OCI-LY7 (cell line): Measurements from ENCODE around the gene ARMC7. TPM values are rescaled to one million over a fixed set of nuclear protein-coding genes. Genes with fewer than 3 reads are reported as not detected.

Experiments used
- BruUV-seq: library from RNA; stranded (reverse); fragments of 400-500 nt; replicated peaks from 2 replicates; lab custom pipeline; 2021; lab: Mats Ljungman, UMichigan
- CTCF ChIA-PET: fragments of 300-600 bp; sonication (Branson Sonifier 250); formaldehyde crosslinking; loops from one replicate; lab custom pipeline; 2022; ENCODE audit warnings: antibody characterized with exemption; ENCODE audit not compliant: unreplicated experiment; lab: Charles Lee
- POLR2A ChIA-PET: fragments of 300-600 bp; sonication (Branson Sonifier 250); formaldehyde crosslinking; loops from one replicate; lab custom pipeline; 2022; ENCODE audit warnings: antibody characterized with exemption; lab: Charles Lee
- DNase-seq: peaks from one replicate; pipeline ENCODE4 v3.0.0-alpha.2; 2015; ENCODE audit warnings: low spot score
- H2AFZ ChIP-seq: fragments of 200-600 bp; sonication (generic), shearing (Covaris generic); 2 replicates; pipeline ENCODE4 v1.6.1; 2014; ENCODE audit warnings: mild to moderate bottlenecking, antibody characterized with exemption, low read length, moderate library complexity
- H3K27ac ChIP-seq: fragments of 200-600 bp; sonication (generic); 2 replicates; pipeline ENCODE4 v1.5.1; 2014; ENCODE audit warnings: mixed run types, low read depth, mild to moderate bottlenecking, moderate library complexity, low read length, inconsistent platforms; ENCODE audit not compliant: poor library complexity, severe bottlenecking
- H3K36me3 ChIP-seq: fragments of 200-600 bp; sonication (generic); 2 replicates; pipeline ENCODE4 v1.6.1; 2014; ENCODE audit warnings: mild to moderate bottlenecking, antibody characterized with exemption, low read length, moderate library complexity, mixed read lengths; ENCODE audit not compliant: insufficient read depth
- H3K4me1 ChIP-seq: fragments of 200-600 bp; sonication (generic); 2 replicates; pipeline ENCODE4 v1.5.1; 2014; ENCODE audit warnings: mild to moderate bottlenecking, low read length; ENCODE audit not compliant: insufficient read depth, poor library complexity, severe bottlenecking
- H3K4me2 ChIP-seq: fragments of 200-600 bp; sonication (generic); 2 replicates; pipeline ENCODE4 v1.6.1; 2014; ENCODE audit warnings: mild to moderate bottlenecking, low read length
- H3K4me3 ChIP-seq: fragments of 200-600 bp; sonication (generic); 2 replicates; pipeline ENCODE4 v1.5.1; 2014; ENCODE audit warnings: mild to moderate bottlenecking, low read depth, low read length; ENCODE audit not compliant: poor library complexity, severe bottlenecking
- H3K79me2 ChIP-seq: fragments of 200-600 bp; sonication (generic); 2 replicates; pipeline ENCODE4 v1.6.1; 2016; ENCODE audit warnings: low read depth, mild to moderate bottlenecking, low read length, moderate library complexity, mixed read lengths; ENCODE audit not compliant: insufficient read depth
- H3K9me2 ChIP-seq: fragments of 200-600 bp; sonication (generic); 2 replicates; pipeline ENCODE4 v1.6.1; 2016; ENCODE audit warnings: mild to moderate bottlenecking, low read length, mixed read lengths; ENCODE audit not compliant: insufficient read depth
- H3K9me3 ChIP-seq: fragments of 200-600 bp; sonication (generic); 2 replicates; pipeline ENCODE4 v1.6.1; 2014; ENCODE audit warnings: mild to moderate bottlenecking, mixed run types, low read length, mixed read lengths
- H4K20me1 ChIP-seq: fragments of 200-600 bp; sonication (generic); 2 replicates; pipeline ENCODE4 v1.6.1; 2014; ENCODE audit warnings: mild to moderate bottlenecking, antibody characterized with exemption, low read length, moderate library complexity, mixed read lengths; ENCODE audit not compliant: insufficient read depth
- CTCF ChIP-seq: fragments of 200-600 bp; sonication (generic); conservative IDR thresholded peaks from 2 replicates; pipeline ENCODE4 v1.5.1; 2014; ENCODE audit warnings: mild to moderate bottlenecking, antibody characterized with exemption, low read length, moderate library complexity, mixed read lengths
- EZH2phosphoT487 ChIP-seq: fragments of 200-600 bp; sonication (generic); IDR thresholded peaks from 2 replicates; pipeline ENCODE4 v1.6.1; 2018; ENCODE audit warnings: low read depth, borderline replicate concordance, mild to moderate bottlenecking, mixed run types, antibody characterized with exemption, low read length, moderate library complexity, mixed read lengths
- intact Hi-C: fragments of 100-400 bp; cut with micrococcal nuclease; formaldehyde crosslinking; loops from one replicate; pipeline ENCODE4 v1.10.0; 2022; ENCODE audit not compliant: unreplicated experiment
- total RNA-seq, 2 experiments: library from RNA; depleted of rRNA in 1 of 2; stranded (reverse); fragments of >200 nt in 1 of 2; shearing (Covaris generic) in 1 of 2; gene quantifications; 2 replicates each; pipeline ENCODE4 v1.2.3, GENCODE V29; 2014 to 2022

The ARMC7 gene
- total RNA-seq, 2 experiments from 2014 or later, result 7.1 to 19.9 TPM

- Histone ChIP-seq H3K9me3 (no peaks in the 10 kb centered on the region), H2AFZ (no peak overlapping the region), H3K27ac (no peak overlapping the region), H3K4me2 (no peak overlapping the region), H3K9me2 (no peaks in the 10 kb centered on the region), H3K4me1 (peaks cover 12% of the 10 kb centered on the region), H3K36me3 (peaks cover 89% of the 10 kb centered on the region), H4K20me1 (no peaks in the 10 kb centered on the region), H3K4me3 (no peak overlapping the region), H3K79me2 (no peaks in the 10 kb centered on the region)
- TF ChIP-seq EZH2phosphoT487 (no peak), CTCF (no peak)
- ChIA-PET CTCF (no interaction called here), POLR2A (interaction anchor here (1.4 to 1.9 kb wide), 2 partner anchors 14 to 16 kb away, joined by 4 to 10 read pairs; partner anchors contain the start of gene JPT1)
- intact Hi-C loops, result no loop called here
- BruUV-seq, result no TSS peak
- DNase-seq, result no peak
Measured at GRCh38 chr17:75138519-75138918, 28.8 kb downstream of the ARMC7 start.

GRCh38 chr17:75142236-75142971 lies 32.6 kb downstream of the ARMC7 start:
- intact Hi-C loops, result no loop called here
- no peak for DNase-seq
- Histone ChIP-seq H3K36me3 (peaks cover 99% of the 10 kb centered on the region), H3K4me3 (no peak overlapping the region), H3K9me2 (no peaks in the 10 kb centered on the region), H3K27ac (no peak overlapping the region), H4K20me1 (no peaks in the 10 kb centered on the region), H3K79me2 (no peaks in the 10 kb centered on the region), H3K4me2 (no peak overlapping the region), H3K9me3 (no peaks in the 10 kb centered on the region), H3K4me1 (peaks cover 12% of the 10 kb centered on the region), H2AFZ (no peak overlapping the region)
- POLR2A ChIA-PET, result interaction anchor here (0.6 to 1.9 kb wide), 2 partner anchors 10 to 36 kb away, joined by 3 to 4 read pairs; no protein-coding TSS in a partner anchor
- BruUV-seq, result no TSS peak
- TF ChIP-seq CTCF (no peak), EZH2phosphoT487 (no peak)
- CTCF ChIA-PET, result no interaction called here
